ENCODE results near the gene RPN1.
"Not testable (repeated sequence)": the region's sequence is repeated elsewhere in the genome, so short reads cannot be mapped to it uniquely, and the experiment has no call there.

RPN1 gene

GRCh38 chr3:128650096-128651050 is at the start of gene RPN1:
RPN1 (minus strand) TSS chr3:128650818; CDS start chr3:128650800, 18 bp downstream.
- DNase-seq (ENCODE audit: low read depth in 2 of 2), result peak; percentile 89 to 92

- DNase-seq (ENCODE audit: low read depth in 2 of 2), result peak in 1 of 2 donors; percentile 15
Measured at GRCh38 chr3:128698211-128699047, 47.8 kb upstream of the RPN1 start.

- no peak for DNase-seq (ENCODE audit: low read depth in 2 of 2)
Measured at GRCh38 chr3:128697341-128697740, 46.7 kb upstream of the RPN1 start.

- DNase-seq (ENCODE audit: low read depth in 2 of 2), result no peak
Measured at GRCh38 chr3:128693696-128694095, 43.1 kb upstream of the RPN1 start.

GRCh38 chr3:128689060-128689459 is 38.4 kb upstream of the RPN1 start:
- no peak for DNase-seq (ENCODE audit: low read depth in 2 of 2)

GRCh38 chr3:128686465-128686864 is 35.8 kb upstream of the RPN1 start:
- no peak for DNase-seq (ENCODE audit: low read depth in 2 of 2)

GRCh38 chr3:128684986-128685726 is 34.5 kb upstream of the RPN1 start:
- DNase-seq (ENCODE audit: low read depth in 2 of 2), result no peak

- DNase-seq (ENCODE audit: low read depth in 2 of 2), result no peak
Measured at GRCh38 chr3:128683957-128684356, 33.3 kb upstream of the RPN1 start.

GRCh38 chr3:128681369-128681829 is 30.8 kb upstream of the RPN1 start:
- no peak for DNase-seq (ENCODE audit: low read depth in 2 of 2)

- peak; percentile 95 to 96 for DNase-seq (ENCODE audit: low read depth in 2 of 2)
Measured at GRCh38 chr3:128680603-128681368, 30.2 kb upstream of the RPN1 start.

- no peak for DNase-seq (ENCODE audit: low read depth in 2 of 2)
Measured at GRCh38 chr3:128679338-128679737, 28.7 kb upstream of the RPN1 start.

GRCh38 chr3:128675802-128676201 is 25.2 kb upstream of the RPN1 start:
- not testable (repeated sequence) for DNase-seq (ENCODE audit: low read depth in 2 of 2)

- DNase-seq (ENCODE audit: low read depth in 2 of 2), result no peak
Measured at GRCh38 chr3:128674161-128674784, 23.7 kb upstream of the RPN1 start.

GRCh38 chr3:128667641-128668040 is 17.0 kb upstream of the RPN1 start:
- no peak for DNase-seq (ENCODE audit: low read depth in 2 of 2)

- DNase-seq (ENCODE audit: low read depth in 2 of 2), result no peak
Measured at GRCh38 chr3:128665362-128666021, 14.9 kb upstream of the RPN1 start.

GRCh38 chr3:128663151-128663550 is 12.5 kb upstream of the RPN1 start:
- DNase-seq (ENCODE audit: low read depth in 2 of 2), result no peak

- DNase-seq (ENCODE audit: low read depth in 2 of 2), result no peak
Measured at GRCh38 chr3:128655531-128655930, 4.9 kb upstream of the RPN1 start.

GRCh38 chr3:128653993-128654805 is 3.6 kb upstream of the RPN1 start:
- peak in 1 of 2 donors; percentile 18 for DNase-seq (ENCODE audit: low read depth in 2 of 2)

All from activated CD4-positive, alpha-beta T cell treated with anti-CD3 and anti-CD28 coated beads for 24 hours (primary cell).